HEK293T (cell line): ENCODE measurements around the gene CATSPERD.

Experiments
- CTCF ChIA-PET: fragments of 350-600 bp; formaldehyde crosslinking; extraction: SDS; loops from one replicate; lab custom pipeline; 2021; ENCODE audit warnings: antibody characterized with exemption, inconsistent platforms; lab: Yijun Ruan, JAX
- POLR2A ChIA-PET: fragments of 350-600 bp; formaldehyde crosslinking; extraction: SDS; loops from one replicate; lab custom pipeline; 2020; ENCODE audit warnings: antibody characterized with exemption, inconsistent platforms; lab: Yijun Ruan, JAX
- DNase-seq: peaks from one replicate; pipeline ENCODE4 v3.0.0; 2012; ENCODE audit warnings: mixed read lengths; ENCODE audit errors: extremely low spot score
- ARNT ChIP-seq: fragments of 450-650 bp; IDR thresholded peaks from 2 replicates; pipeline ENCODE4 v1.6.1; 2017; ENCODE audit warnings: mild to moderate bottlenecking
- BHLHE40 ChIP-seq: fragments of 450-650 bp; IDR thresholded peaks from 2 replicates; pipeline ENCODE4 v1.6.1; 2016; ENCODE audit warnings: mild to moderate bottlenecking, moderate library complexity, borderline replicate concordance
- CTBP1 ChIP-seq: fragments of 450-650 bp; IDR thresholded peaks from 2 replicates; pipeline ENCODE4 v1.6.1; 2016; ENCODE audit warnings: borderline replicate concordance
- ELF4 ChIP-seq: fragments of 450-650 bp; IDR thresholded peaks from 2 replicates; pipeline ENCODE4 v1.6.1; 2017; ENCODE audit warnings: antibody characterized with exemption
- FOXA1 ChIP-seq: fragments of 450-650 bp; IDR thresholded peaks from 2 replicates; pipeline ENCODE4 v1.6.1; 2016; ENCODE audit warnings: mild to moderate bottlenecking
- FOXK2 ChIP-seq: fragments of 450-650 bp; IDR thresholded peaks from 2 replicates; pipeline ENCODE4 v1.6.1; 2016; ENCODE audit warnings: mild to moderate bottlenecking
- FOXM1 ChIP-seq: fragments of 450-650 bp; IDR thresholded peaks from 2 replicates; pipeline ENCODE4 v1.6.1; 2017; ENCODE audit warnings: mild to moderate bottlenecking, borderline replicate concordance
- HDGF ChIP-seq: fragments of 450-650 bp; IDR thresholded peaks from 2 replicates; pipeline ENCODE4 v1.6.1; 2017; ENCODE audit warnings: antibody characterized with exemption, borderline replicate concordance
- L3MBTL2 ChIP-seq: fragments of 450-650 bp; conservative IDR thresholded peaks from 2 replicates; pipeline ENCODE4 v1.6.1; 2016; ENCODE audit warnings: mild to moderate bottlenecking
- LEF1 ChIP-seq: fragments of 450-650 bp; IDR thresholded peaks from 2 replicates; pipeline ENCODE4 v1.6.1; 2017; ENCODE audit warnings: mild to moderate bottlenecking, borderline replicate concordance
- NFRKB ChIP-seq: fragments of 450-650 bp; IDR thresholded peaks from 2 replicates; pipeline ENCODE4 v1.6.1; 2016; ENCODE audit warnings: mild to moderate bottlenecking, moderate library complexity
- SP1 ChIP-seq: fragments of 450-650 bp; IDR thresholded peaks from 2 replicates; pipeline ENCODE4 v1.6.1; 2017
- SUZ12 ChIP-seq: fragments of 450-650 bp; IDR thresholded peaks from 2 replicates; pipeline ENCODE4 v1.6.1; 2016; ENCODE audit warnings: mild to moderate bottlenecking
- TARDBP ChIP-seq: fragments of 450-650 bp; IDR thresholded peaks from 2 replicates; pipeline ENCODE4 v1.6.1; 2016
- ZNF384 ChIP-seq: fragments of 450-650 bp; IDR thresholded peaks from 2 replicates; pipeline ENCODE4 v1.6.1; 2016
- TF ChIP-seq, protein P1 (sequence below): fragments of 450-650 bp; IDR thresholded peaks from 2 replicates; pipeline ENCODE4 v1.6.1; 2016

Gene CATSPERD

GRCh38 chr19:5790559-5791520 is 70.4 kb downstream of the CATSPERD start, which contains the start of gene DUS3L:
Gene DUS3L, minus strand, starts transcription at chr19:5791163. Its CDS starts 22 bp downstream, at chr19:5791141.
- POLR2A ChIA-PET = interaction anchor here (0.5 to 2.5 kb wide), 15 partner anchors 8 to 231 kb away, joined by 3 to 14 read pairs (median 4); partner anchors contain the start of genes CATSPERD, LONP1, NDUFA11 and VMAC
- DNase-seq = peak; percentile 96
- CTCF ChIA-PET = interaction anchor here (0.9 to 1.9 kb wide), 3 partner anchors 13 to 104 kb away, joined by 3 to 11 read pairs (median 4); no protein-coding TSS in a partner anchor
- TF ChIP-seq L3MBTL2 = peak; percentile 99
- no peak for TF ChIP-seq CTBP1
- TF ChIP-seq FOXK2 = no peak
- TF ChIP-seq NFRKB = no peak
- no peak for TF ChIP-seq LEF1
- TF ChIP-seq, protein P1, sequence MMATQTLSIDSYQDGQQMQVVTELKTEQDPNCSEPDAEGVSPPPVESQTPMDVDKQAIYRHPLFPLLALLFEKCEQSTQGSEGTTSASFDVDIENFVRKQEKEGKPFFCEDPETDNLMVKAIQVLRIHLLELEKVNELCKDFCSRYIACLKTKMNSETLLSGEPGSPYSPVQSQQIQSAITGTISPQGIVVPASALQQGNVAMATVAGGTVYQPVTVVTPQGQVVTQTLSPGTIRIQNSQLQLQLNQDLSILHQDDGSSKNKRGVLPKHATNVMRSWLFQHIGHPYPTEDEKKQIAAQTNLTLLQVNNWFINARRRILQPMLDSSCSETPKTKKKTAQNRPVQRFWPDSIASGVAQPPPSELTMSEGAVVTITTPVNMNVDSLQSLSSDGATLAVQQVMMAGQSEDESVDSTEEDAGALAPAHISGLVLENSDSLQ = no peak
- TF ChIP-seq ELF4 = peak; percentile 67
- TF ChIP-seq BHLHE40 = no peak
- no peak for TF ChIP-seq ZNF384
- TF ChIP-seq HDGF = no peak
- peak; percentile 87 for TF ChIP-seq TARDBP
- TF ChIP-seq FOXA1 = no peak
- peak; percentile 81 for TF ChIP-seq SUZ12
- no peak for TF ChIP-seq FOXM1
- TF ChIP-seq ARNT = peak; percentile 2; the same call in 1 of the 2 replicates
- no peak for TF ChIP-seq SP1

GRCh38 chr19:5792224-5792623 is 71.8 kb downstream of the CATSPERD start:
- CTCF ChIA-PET = interaction anchor here (1.9 kb wide), 1 partner anchor 12 kb away, joined by 11 read pairs; no protein-coding TSS in a partner anchor
- TF ChIP-seq NFRKB (no peak), SUZ12 (no peak), ZNF384 (0 out of 2 replicates have a peak, but pooled peaks have one; percentile 6), HDGF (no peak)
- POLR2A ChIA-PET = interaction anchor here (1.4 to 2.5 kb wide), 4 partner anchors 12 to 112 kb away, joined by 9 to 14 read pairs (median 12); partner anchors contain the start of genes NDUFA11 and VMAC
- DNase-seq = no peak

DNA sequence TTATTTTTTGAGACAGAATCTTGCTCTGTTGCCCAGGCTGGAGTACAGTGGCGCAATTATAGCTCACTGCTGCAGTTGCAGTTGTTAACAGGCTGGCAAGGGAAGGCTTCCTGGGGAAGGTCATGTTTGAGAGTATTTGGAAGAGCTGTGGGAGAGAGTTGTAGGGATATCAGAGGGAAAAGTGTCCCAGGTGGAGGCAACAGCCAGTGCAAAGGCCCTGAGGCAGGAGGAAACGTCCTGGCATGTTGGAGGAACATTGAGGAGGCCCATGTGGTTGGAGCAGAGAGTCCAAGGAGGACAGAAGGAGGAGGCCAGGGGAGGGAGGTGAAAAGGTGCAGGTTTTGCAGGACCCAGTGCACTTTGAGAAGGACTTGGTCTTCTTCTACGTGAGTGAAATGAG is 72.8 kb downstream of the CATSPERD start:
- TF ChIP-seq ZNF384 (no peak), FOXA1 (no peak), HDGF (no peak), NFRKB (no peak), SUZ12 (no peak), ELF4 (no peak), CTBP1 (no peak), L3MBTL2 (no peak), FOXM1 (no peak), SP1 (no peak), ARNT (no peak), FOXK2 (no peak), BHLHE40 (no peak), LEF1 (no peak), TARDBP (no peak)
- TF ChIP-seq, protein P1 = no peak
- ChIA-PET POLR2A (interaction anchor here (0.9 kb wide), 1 partner anchor 73 kb away, joined by 3 read pairs; the partner anchor contains the start of gene CATSPERD), CTCF (interaction anchor here (0.7 to 2.4 kb wide), 4 partner anchors 11 to 580 kb away, joined by 3 to 17 read pairs (median 4); partner anchors contain the start of gene RPL36)
- DNase-seq = no peak

- ChIA-PET POLR2A (no interaction called here), CTCF (interaction anchor here (0.7 to 2.4 kb wide), 2 partner anchors 9 to 133 kb away, joined by 3 to 17 read pairs; no protein-coding TSS in a partner anchor)
- no peak for DNase-seq
- TF ChIP-seq L3MBTL2 = no peak
- TF ChIP-seq FOXA1 = no peak
- TF ChIP-seq ZNF384 = no peak
- no peak for TF ChIP-seq FOXM1
- TF ChIP-seq SP1 = no peak
- no peak for TF ChIP-seq NFRKB
- TF ChIP-seq SUZ12 = no peak
- TF ChIP-seq CTBP1 = no peak
- no peak for TF ChIP-seq BHLHE40
- TF ChIP-seq, protein P1 = no peak
- no peak for TF ChIP-seq LEF1
- TF ChIP-seq FOXK2 = no peak
- TF ChIP-seq HDGF = no peak
- no peak for TF ChIP-seq ELF4
- no peak for TF ChIP-seq TARDBP
- TF ChIP-seq ARNT = no peak
Observed at GRCh38 chr19:5795382-5795919, 75.0 kb downstream of the CATSPERD start.

DNA sequence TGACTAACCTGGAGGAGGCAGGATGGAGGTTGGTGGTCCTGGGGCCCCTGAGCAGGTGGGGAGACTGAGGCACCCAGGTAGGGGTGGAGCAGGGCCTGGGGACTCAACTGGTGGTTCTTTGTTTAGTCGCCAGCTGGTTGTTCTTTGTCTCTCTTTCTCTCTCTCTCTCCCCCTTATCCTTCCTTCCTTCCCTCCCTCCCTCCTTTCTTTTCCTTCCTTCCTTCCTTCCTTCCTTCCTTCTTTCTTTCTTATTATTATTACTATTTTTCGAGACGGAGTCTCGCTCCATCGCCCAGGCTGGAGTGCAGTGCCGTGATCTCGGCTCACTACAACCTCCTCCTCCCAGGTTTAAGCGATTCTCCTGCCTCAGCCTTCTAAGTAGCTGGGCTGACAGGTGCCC is 77.8 kb downstream of the CATSPERD start:
- ChIA-PET CTCF (no interaction called here), POLR2A (no interaction called here)
- TF ChIP-seq ARNT (no peak), FOXA1 (no peak), FOXK2 (no peak), FOXM1 (no peak), BHLHE40 (no peak), NFRKB (no peak), HDGF (no peak), ZNF384 (no peak)
- TF ChIP-seq, protein P1 = no peak
- no peak for DNase-seq
